ES-I3 (cell line): ENCODE data around the gene BEX1.
A peak's percentile ranks its signal among the peaks of the same experiment; 100 is the strongest.
"Not testable (repeated sequence)": the region's sequence is repeated elsewhere in the genome, so short reads cannot be mapped to it uniquely, and the experiment has no call there.

Experiments
- H3K36me3 ChIP-seq: 2 replicates; pipeline ENCODE4 v1.6.1; 2013; ENCODE audit warnings: mild to moderate bottlenecking, low read length, control low read depth, moderate library complexity; ENCODE audit not compliant: insufficient read depth
- H3K4me1 ChIP-seq: 2 replicates; pipeline ENCODE4 v1.6.1; 2013; ENCODE audit warnings: mild to moderate bottlenecking, control low read depth, low read length; ENCODE audit not compliant: insufficient read depth
- H3K9ac ChIP-seq: 2 replicates; pipeline ENCODE4 v1.6.1; 2013; ENCODE audit warnings: low read depth, mild to moderate bottlenecking, low read length, moderate library complexity
- H3K9me3 ChIP-seq: 2 replicates; pipeline ENCODE4 v1.6.1; 2013; ENCODE audit warnings: mild to moderate bottlenecking, low read length, moderate library complexity; ENCODE audit not compliant: control insufficient read depth, insufficient read depth

BEX1 gene

GRCh38 chrX:103063191-103063845 lies 653 bp downstream of the BEX1 start:
- H3K9ac ChIP-seq = peak overlapping the region; percentile 69; the same call in 1 of the 2 replicates
- no peaks in the 10 kb centered on the region for H3K9me3 ChIP-seq
- H3K36me3 ChIP-seq = no peaks in the 10 kb centered on the region
- no peaks in the 10 kb centered on the region; the same call in 1 of the 2 replicates for H3K4me1 ChIP-seq

GRCh38 chrX:103061486-103061885 lies 2.5 kb downstream of the BEX1 start:
- no peaks in the 10 kb centered on the region for H3K36me3 ChIP-seq
- H3K9me3 ChIP-seq = no peaks in the 10 kb centered on the region
- H3K9ac ChIP-seq = no peak overlapping the region
- no peaks in the 10 kb centered on the region; the same call in 1 of the 2 replicates for H3K4me1 ChIP-seq

- Histone ChIP-seq H3K36me3 (no peaks in the 10 kb centered on the region), H3K9me3 (no peaks in the 10 kb centered on the region), H3K4me1 (no peaks in the 10 kb centered on the region), H3K9ac (no peak overlapping the region)
These were observed 7.1 kb downstream of the BEX1 start for GRCh38 chrX:103056902-103057301.

- no peaks in the 10 kb centered on the region for H3K9me3 ChIP-seq
- no peak overlapping the region for H3K9ac ChIP-seq
- H3K36me3 ChIP-seq = no peaks in the 10 kb centered on the region
- H3K4me1 ChIP-seq = peaks cover 5% of the 10 kb centered on the region; the same call in 1 of the 2 replicates
These were observed 11.3 kb downstream of the BEX1 start for GRCh38 chrX:103052625-103053024.

- no peaks in the 10 kb centered on the region for H3K36me3 ChIP-seq
- H3K4me1 ChIP-seq = peaks cover 5% of the 10 kb centered on the region; the same call in 1 of the 2 replicates
- peaks cover 3% of the 10 kb centered on the region for H3K9me3 ChIP-seq
- no peak overlapping the region; the same call in 1 of the 2 replicates for H3K9ac ChIP-seq
These were observed 12.6 kb downstream of the BEX1 start for GRCh38 chrX:103051260-103051789.

- H3K4me1 ChIP-seq, H3K9ac ChIP-seq, H3K9me3 ChIP-seq, H3K36me3 ChIP-seq: not testable (repeated sequence)
These were observed 30.6 kb downstream of the BEX1 start for GRCh38 chrX:103033371-103033770.

- H3K36me3 ChIP-seq = no peaks in the 10 kb centered on the region
- no peaks in the 10 kb centered on the region for H3K4me1 ChIP-seq
- H3K9ac ChIP-seq = no peak overlapping the region
- no peaks in the 10 kb centered on the region for H3K9me3 ChIP-seq
These were observed 46.4 kb downstream of the BEX1 start for GRCh38 chrX:103017542-103017941.

- Histone ChIP-seq H3K9ac (no peak overlapping the region), H3K9me3 (no peaks in the 10 kb centered on the region), H3K4me1 (no peaks in the 10 kb centered on the region), H3K36me3 (no peaks in the 10 kb centered on the region)
These were observed 51.0 kb downstream of the BEX1 start for GRCh38 chrX:103012945-103013344.
